HepG2 (cell line): ENCODE data around the gene MYBPC2. TPM values are rescaled to one million over a fixed set of nuclear protein-coding genes. Genes with fewer than 3 reads are reported as not detected.

Source experiments
- ATAC-seq: fragments of 200-7000 bp; cut with Tn5 transposase; 3 replicates; pipeline ENCODE4 v1.9.1; 2020; ENCODE audit warnings: mild to moderate bottlenecking, moderate library complexity
- BruUV-seq: library from RNA; stranded (reverse); fragments of 400-500 nt; replicated peaks from 2 replicates; lab custom pipeline; 2021; lab: Mats Ljungman, UMichigan
- CTCF ChIA-PET: fragments of 300-600 bp; formaldehyde crosslinking; extraction: SDS; loops from one replicate; lab custom pipeline; 2021; ENCODE audit warnings: low total read pairs, inconsistent platforms, low intra/inter-chr PET ratio; lab: Yijun Ruan, JAX
- POLR2A ChIA-PET: fragments of 350-600 bp; sonication (Branson Sonifier 250); formaldehyde crosslinking; loops from one replicate; lab custom pipeline; 2020; ENCODE audit warnings: antibody characterized with exemption, inconsistent platforms; lab: Yijun Ruan, JAX
- DNase-seq: peaks from one replicate; pipeline ENCODE4 v3.0.0-alpha.2; 2015; ENCODE audit warnings: low spot score
- FAIRE-seq: peaks from 3 replicates; lab custom pipeline; 2011; peaks lifted over from hg19 to GRCh38; lab: Jason Lieb, UNC
- H2AFZ ChIP-seq: one replicate; pipeline ENCODE4 v1.6.1; 2011; ENCODE audit warnings: low read length, inconsistent platforms
- H3K27ac ChIP-seq: fragments of 300-600 bp; 3 replicates; pipeline ENCODE4 v1.8.0; 2011; ENCODE audit warnings: mixed run types, mild to moderate bottlenecking, mixed read lengths, low read length, inconsistent platforms; ENCODE audit not compliant: insufficient read depth; ENCODE audit errors: extremely low read length
- H3K27me3 ChIP-seq, 2 experiments: fragments of 200-600 bp in 1 of 2; 2 replicates in 1 of 2; 3 replicates in 1 of 2; pipeline versions ENCODE4 v1.6.0 to v1.8.0; 2011; ENCODE audit warnings: low read length in 2 of 2, mild to moderate bottlenecking in 2 of 2, moderate library complexity in 2 of 2, inconsistent platforms in 1 of 2; ENCODE audit not compliant: insufficient read depth in 2 of 2, control insufficient read depth in 1 of 2
- H3K36me3 ChIP-seq, 2 experiments: fragments of 200-600 bp in 1 of 2; replicated peaks in 1 of 2; 2 replicates in 1 of 2; 3 replicates in 1 of 2; pipeline versions ENCODE4 v1.5.1 to v1.8.0; 2011; ENCODE audit warnings: low read length in 2 of 2, inconsistent platforms in 1 of 2; ENCODE audit not compliant: insufficient read depth in 2 of 2, control insufficient read depth in 1 of 2
- H3K4me1 ChIP-seq: 2 replicates; pipeline ENCODE4 v1.5.1; 2012; ENCODE audit warnings: low read length, inconsistent platforms; ENCODE audit not compliant: insufficient read depth
- H3K4me2 ChIP-seq: 2 replicates; pipeline ENCODE4 v1.6.0; 2011; ENCODE audit warnings: low read depth, low read length, inconsistent platforms
- H3K4me3 ChIP-seq, 3 experiments: fragments of 200-600 bp in 1 of 3; sonication (generic), shearing (Covaris generic) in 1 of 3; replicated peaks in 1 of 3; 2 replicates each; pipeline ENCODE4 v1.5.1; 2011 to 2016; ENCODE audit warnings: low read length in 3 of 3, inconsistent platforms in 2 of 3, low read depth in 2 of 3, mild to moderate bottlenecking in 2 of 3, control low read depth in 1 of 3, mixed read lengths in 1 of 3; ENCODE audit not compliant: insufficient read depth in 1 of 3
- H3K79me2 ChIP-seq: one replicate; pipeline ENCODE4 v1.6.1; 2011; ENCODE audit warnings: low read length, inconsistent platforms; ENCODE audit not compliant: insufficient read depth
- H3K9ac ChIP-seq: 2 replicates; pipeline ENCODE4 v1.6.0; 2011; ENCODE audit warnings: mild to moderate bottlenecking, low read depth, low read length, inconsistent platforms; ENCODE audit not compliant: insufficient read depth
- H3K9me3 ChIP-seq: 2 replicates; pipeline ENCODE4 v1.5.1; 2012; ENCODE audit warnings: mild to moderate bottlenecking, low read length
- H4K20me1 ChIP-seq: 2 replicates; pipeline ENCODE4 v1.6.0; 2011; ENCODE audit warnings: inconsistent platforms, mild to moderate bottlenecking, low read length, moderate library complexity; ENCODE audit not compliant: insufficient read depth
- REPIN1 ChIP-seq: sonication (generic); formaldehyde crosslinking; IDR thresholded peaks from 2 replicates; pipeline ENCODE4 v1.8.0; 2022; ENCODE audit warnings: missing genetic modification reagents, low read depth, mild to moderate bottlenecking, borderline replicate concordance
- ZNF652 ChIP-seq: IDR thresholded peaks from 2 replicates; pipeline ENCODE4 v1.6.1; 2016; ENCODE audit warnings: low read depth, borderline replicate concordance
- ZNF768 ChIP-seq: sonication (generic); formaldehyde crosslinking; IDR thresholded peaks from 2 replicates; pipeline ENCODE4 v1.4.0; 2020; ENCODE audit warnings: missing genetic modification reagents
- ZSCAN22 ChIP-seq: sonication (generic); formaldehyde crosslinking; IDR thresholded peaks from 2 replicates; pipeline ENCODE4 v1.4.0; 2020; ENCODE audit warnings: mild to moderate bottlenecking, missing genetic modification reagents
- WGBS: methylation state at CpG from one replicate; pipeline ENCODE4 v1.1.6; 2017; ENCODE audit warnings: low lambda C conversion rate; 5-methylcytosine and 5-hydroxymethylcytosine counted together
- in situ Hi-C: cut with HindIII; loops from 2 replicates; pipeline ENCODE4 v1.10.0; 2017; ENCODE audit warnings: low pct_unique_long_range_greater_than_20kb; ENCODE audit not compliant: extremely low pct_ligation_motif_present
- intact Hi-C: fragments of 100-400 bp; cut with micrococcal nuclease; formaldehyde crosslinking; loops from one replicate; pipeline ENCODE4 v1.10.0; 2022; ENCODE audit not compliant: unreplicated experiment
- polyA plus RNA-seq, 8 experiments: library from polyadenylated mRNA; depleted of rRNA in 3 of 8; stranded (reverse) in 7 of 8; unstranded in 1 of 8; fragments of >200 nt; fragmentation: Illumina TruSeq in 4 of 8; extraction: Trizol in 4 of 8; gene quantifications; 2 replicates each; pipeline versions ENCODE4 v1.2.1 to v1.2.3, GENCODE V29; 2011 to 2016; ENCODE audit warnings: low read depth in 4 of 8, missing spikeins in 1 of 8, mixed read lengths in 1 of 8; ENCODE audit not compliant: insufficient read depth in 1 of 8
- total RNA-seq, 5 experiments: library from RNA; depleted of rRNA; stranded (reverse); fragments of >200 nt; fragmentation: Illumina TruSeq; extraction: Trizol; gene quantifications; 2 replicates each; pipeline ENCODE4 v1.2.3, GENCODE V29; 2016; ENCODE audit warnings: low read depth in 1 of 5

MYBPC2 gene
- total and polyA plus RNA-seq, 2 of the 13 experiments (the other 11 are each of a cell fraction or from before 2014, with no cell fraction given) = not detected

DNA sequence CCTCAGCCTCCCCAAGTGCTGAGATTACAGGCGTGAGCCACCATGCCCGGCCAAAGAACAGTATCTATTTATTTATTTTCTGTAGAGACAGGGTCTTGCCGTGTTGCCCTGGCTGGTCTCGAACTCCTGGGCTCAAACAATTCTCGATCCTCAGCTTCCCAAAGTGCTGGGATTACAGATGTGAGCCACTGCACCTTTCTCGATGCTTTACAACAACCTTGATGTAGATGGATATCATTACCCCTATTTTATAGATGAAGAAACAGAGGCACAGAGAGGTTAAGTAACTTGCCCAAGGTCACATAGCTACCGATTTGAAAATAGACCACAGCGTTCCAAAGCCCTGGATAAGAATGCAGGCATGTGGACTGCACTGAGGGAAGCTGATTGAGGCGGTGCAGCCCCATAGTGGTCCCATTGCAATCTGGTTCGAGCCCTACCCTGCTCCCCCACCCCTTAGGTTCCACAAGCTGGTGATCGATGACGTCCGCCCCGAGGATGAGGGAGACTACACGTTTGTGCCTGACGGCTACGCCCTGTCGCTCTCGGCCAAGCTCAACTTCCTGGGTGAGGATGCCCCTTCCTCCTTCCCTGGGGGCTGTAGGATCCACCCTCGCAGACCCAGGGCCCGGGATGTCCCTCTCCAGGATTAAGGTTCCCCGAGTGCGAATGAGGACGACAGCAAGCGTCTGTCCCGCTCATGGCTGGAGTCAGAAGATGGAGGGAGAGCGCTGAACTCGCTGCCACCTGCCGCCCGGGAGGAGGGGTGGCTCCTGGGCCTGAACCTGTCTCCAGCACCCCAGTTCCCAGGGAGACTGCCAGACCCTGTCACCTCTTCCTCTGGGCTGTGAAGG, 17.9 kb downstream of the MYBPC2 start:
- no peak overlapping the region for H2AFZ ChIP-seq
- no peaks in the 10 kb centered on the region for H3K36me3 ChIP-seq
- TF ChIP-seq ZNF768 (CRISPR knock-in tag) (peak; percentile 67), REPIN1 (CRISPR knock-in tag) (no peak)
- TF ChIP-seq, all 625 proteins: peak for 1
- no peak overlapping the region for H3K4me3 ChIP-seq
- H3K27ac ChIP-seq = no peak overlapping the region
- CTCF ChIA-PET = no interaction called here
- WGBS = 13% methylated on average over 18 of the region's 30 CpGs
- H3K9me3 ChIP-seq = no peaks in the 10 kb centered on the region
- FAIRE-seq = no peak
- BruUV-seq = no TSS peak
- in situ Hi-C loops = no loop called here
- no peaks in the 10 kb centered on the region for H3K79me2 ChIP-seq
- ATAC-seq = no peak
- peaks cover 1 to 11% of the 10 kb centered on the region in 2 experiments; a peak in 2 of 5 replicates for H3K27me3 ChIP-seq
- no peaks in the 10 kb centered on the region for H3K4me1 ChIP-seq
- POLR2A ChIA-PET = no interaction called here
- H3K4me2 ChIP-seq = no peak overlapping the region
- H3K9ac ChIP-seq = no peak overlapping the region
- intact Hi-C loops = no loop called here
- H4K20me1 ChIP-seq = no peaks in the 10 kb centered on the region
- DNase-seq = no peak

DNA sequence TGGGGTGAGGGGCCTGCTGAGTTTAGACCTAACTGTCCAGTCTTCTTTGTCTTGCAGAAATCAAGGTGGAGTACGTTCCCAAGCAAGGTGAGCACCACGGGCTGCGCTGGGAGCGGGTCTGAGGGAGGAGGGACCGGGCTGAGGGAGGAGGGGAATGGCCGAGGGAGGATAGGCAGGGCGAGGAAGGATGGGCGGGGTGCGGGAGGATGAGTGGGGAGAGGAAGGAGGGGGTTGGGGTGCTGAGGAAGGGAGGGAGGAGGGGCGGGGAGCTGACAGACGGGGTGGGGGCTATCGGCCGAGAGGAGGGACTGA, 18.5 kb downstream of the MYBPC2 start:
- CTCF ChIA-PET = no interaction called here
- intact Hi-C loops = no loop called here
- DNase-seq (no peak), FAIRE-seq (no peak), ATAC-seq (no peak)
- in situ Hi-C loops = no loop called here
- 30% methylated on average over 13 of the region's 13 CpGs for WGBS
- Histone ChIP-seq H3K9ac (no peak overlapping the region), H4K20me1 (no peaks in the 10 kb centered on the region), H3K4me3 (no peak overlapping the region), H3K79me2 (no peaks in the 10 kb centered on the region), H2AFZ (no peak overlapping the region), H3K4me2 (no peak overlapping the region), H3K36me3 (no peaks in the 10 kb centered on the region), H3K27me3 (peaks cover 1 to 11% of the 10 kb centered on the region in 2 experiments; a peak in 2 of 5 replicates), H3K9me3 (no peaks in the 10 kb centered on the region), H3K27ac (no peak overlapping the region)
- no TSS peak for BruUV-seq
- TF ChIP-seq ZSCAN22 (CRISPR knock-in tag) (0 out of 2 replicates have a peak, but pooled peaks have one; percentile 55), ZNF652 (CRISPR knock-in tag) (no peak)
- TF ChIP-seq, all 625 proteins: peak for 1
- H3K4me1 ChIP-seq = no peaks in the 10 kb centered on the region
- POLR2A ChIA-PET = no interaction called here
